NK-92 treated with Interleukin-12 subunit alpha and Interleukin-12 subunit beta, amount 100 ng/mL, for 24 hours (cell line): ENCODE data around the gene CAST.

ENCODE experiments used
- DNase-seq: peaks from one replicate; lab custom pipeline; 2025; lab: John Stamatoyannopoulos, UW

The CAST gene

DNA sequence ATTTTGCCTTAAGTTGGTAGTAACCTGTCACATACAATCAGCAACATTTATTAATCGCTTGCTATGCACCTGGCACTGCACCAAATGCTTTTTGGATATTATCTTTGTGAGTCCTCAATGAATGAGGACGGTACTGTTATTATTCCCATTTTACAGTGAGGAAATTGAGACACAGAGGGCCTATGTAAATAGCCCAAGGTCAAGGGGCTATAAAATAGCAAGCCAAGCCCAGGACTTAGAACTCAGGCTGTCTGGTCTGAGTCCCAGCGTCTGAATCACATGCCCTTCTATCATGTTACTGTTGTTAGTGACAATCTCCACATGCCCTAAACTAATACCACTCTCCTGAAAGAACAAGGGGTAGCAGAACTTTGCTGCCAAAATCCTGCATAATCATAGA, 85.5 kb downstream of the CAST start:
- no peak for DNase-seq

DNA sequence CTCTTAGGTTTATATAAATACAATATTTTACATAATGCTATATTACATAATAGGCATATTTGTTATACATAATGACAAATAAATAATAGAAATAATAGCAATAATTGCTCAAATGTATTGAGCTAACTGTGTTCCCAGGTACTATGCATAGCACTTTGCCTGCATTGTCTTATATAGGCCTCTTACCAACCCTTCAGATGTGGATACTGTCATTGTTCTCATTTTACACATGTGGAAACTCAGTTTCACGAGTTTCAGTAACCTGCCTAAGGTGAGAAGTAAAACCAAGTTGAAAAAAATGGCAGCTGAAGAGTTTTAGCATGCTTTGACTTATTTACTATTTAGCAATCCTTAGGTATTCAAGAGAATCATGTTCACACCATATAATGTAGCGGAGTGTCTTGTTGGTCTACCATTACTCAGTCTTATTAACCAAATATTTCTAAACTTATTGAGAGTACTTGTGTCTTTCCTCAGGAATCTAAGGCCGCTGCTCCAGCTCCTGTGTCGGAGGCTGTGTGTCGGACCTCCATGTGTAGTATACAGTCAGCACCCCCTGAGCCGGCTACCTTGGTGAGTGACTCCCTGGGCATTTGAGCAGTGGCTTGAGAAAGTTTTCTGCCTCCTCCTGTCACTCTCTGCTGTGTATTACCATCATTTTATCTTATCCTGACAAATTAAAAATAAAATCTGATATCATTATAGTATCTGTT, 88.1 kb downstream of the CAST start:
- no peak for DNase-seq

DNA sequence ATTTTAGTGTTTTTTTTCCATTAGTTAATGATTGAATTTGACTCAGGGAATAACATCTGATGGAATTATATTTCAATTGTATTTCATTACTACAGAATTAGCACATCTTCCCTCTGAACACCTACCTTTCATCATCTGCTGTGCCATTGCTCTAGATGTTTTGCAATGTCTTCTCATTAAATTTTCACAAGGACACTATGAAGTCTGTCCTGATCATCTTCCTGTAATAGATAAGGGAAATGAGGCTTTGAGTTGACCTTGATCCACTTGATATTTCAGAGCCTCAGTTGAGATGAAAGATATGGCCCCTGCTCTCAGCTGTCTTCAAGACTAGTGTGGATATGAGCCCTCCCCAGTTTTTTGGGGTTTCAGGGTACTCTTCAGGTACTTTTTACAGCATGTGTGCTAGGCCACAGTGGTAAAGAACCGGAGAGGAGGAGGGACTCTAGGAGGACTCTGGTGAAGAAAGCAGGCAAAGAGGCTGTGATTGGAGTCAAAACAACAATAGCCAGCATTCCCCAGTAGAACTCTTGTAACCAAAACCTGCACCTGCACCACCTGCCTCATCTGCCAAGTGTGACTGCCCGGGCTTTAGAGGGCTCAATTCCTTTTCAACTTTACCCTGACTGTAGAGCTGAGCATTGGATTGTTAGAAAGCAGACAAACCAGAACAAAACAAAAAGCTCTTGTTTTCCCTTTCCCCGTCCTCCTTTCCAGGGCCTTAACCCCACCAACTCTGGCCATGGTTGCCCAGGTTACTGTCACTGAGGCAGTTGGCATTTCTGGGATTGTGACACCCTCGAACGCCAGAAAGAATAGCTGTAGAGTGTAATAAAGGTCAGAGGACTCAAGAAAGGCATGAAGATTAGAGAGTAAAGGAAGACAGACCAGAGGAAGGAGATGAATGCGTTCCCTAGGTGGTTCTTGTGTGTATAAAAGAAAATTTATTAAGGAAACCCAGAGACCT, 89.3 kb downstream of the CAST start:
- DNase-seq, result no peak

DNA sequence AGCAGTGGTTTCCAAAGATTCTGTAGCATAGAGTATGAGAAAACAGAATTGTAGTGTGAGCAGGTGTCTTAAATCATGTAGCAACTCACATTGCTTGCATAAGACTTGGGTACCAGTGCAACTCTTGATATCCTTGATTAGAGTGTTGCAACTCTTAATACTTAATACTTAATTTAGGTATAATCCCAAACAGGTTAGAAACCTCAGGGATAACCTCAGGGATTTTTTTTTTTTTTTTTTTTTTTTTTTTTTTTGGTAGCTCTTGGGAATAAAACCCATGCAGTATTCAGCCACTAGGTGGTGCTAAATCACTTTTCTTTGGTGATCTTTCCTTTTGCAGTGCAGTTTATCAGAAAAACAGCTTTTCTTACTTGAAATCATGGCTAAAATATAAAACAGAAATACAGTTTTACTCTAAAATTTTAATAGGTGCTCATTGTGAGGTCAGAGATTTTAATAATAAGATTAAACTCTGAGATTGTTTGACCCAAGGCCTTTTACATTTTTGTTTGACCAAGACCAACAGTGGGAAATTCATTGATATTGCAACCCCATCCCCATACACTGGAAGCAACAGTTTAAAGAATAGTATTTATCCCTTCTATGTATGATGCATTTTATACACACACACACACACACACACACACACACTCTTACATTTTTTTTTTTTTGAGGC, 90.3 kb downstream of the CAST start:
- DNase-seq, result no peak

DNA sequence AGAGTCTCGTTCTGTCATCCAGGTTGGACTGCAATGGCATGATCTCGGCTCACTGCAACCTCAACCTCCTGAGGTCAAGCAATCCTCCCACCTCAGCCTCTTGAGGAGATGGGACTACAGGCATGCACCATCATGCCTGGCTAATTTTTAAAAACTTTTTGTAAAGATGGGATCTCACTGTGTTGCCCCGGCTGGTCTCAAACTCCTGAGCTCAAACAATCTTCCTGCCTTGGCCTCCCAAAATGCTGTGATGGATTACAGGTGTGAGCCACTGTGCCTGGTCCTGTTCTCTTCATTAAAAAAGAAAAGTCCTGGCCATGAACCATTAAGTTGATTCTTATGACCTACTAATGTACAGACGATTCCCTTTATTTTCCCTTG, 90.8 kb downstream of the CAST start:
- no peak for DNase-seq

DNA sequence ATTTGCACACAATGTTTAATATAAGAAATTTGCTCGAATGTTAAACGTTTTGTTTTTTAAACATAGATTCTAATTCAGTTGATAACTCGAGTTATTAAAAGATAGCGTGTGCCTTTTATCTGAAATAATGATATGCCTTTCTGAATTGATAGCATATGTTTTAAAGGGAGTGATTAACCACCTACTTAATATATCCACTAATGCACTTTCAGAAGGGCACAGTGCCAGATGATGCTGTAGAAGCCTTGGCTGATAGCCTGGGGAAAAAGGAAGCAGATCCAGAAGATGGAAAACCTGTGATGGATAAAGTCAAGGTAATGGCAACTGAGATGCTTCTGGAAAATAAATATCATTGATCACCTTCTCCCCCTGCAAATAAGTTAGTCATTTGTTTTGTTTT, 91.7 kb downstream of the CAST start:
- no peak for DNase-seq

DNA sequence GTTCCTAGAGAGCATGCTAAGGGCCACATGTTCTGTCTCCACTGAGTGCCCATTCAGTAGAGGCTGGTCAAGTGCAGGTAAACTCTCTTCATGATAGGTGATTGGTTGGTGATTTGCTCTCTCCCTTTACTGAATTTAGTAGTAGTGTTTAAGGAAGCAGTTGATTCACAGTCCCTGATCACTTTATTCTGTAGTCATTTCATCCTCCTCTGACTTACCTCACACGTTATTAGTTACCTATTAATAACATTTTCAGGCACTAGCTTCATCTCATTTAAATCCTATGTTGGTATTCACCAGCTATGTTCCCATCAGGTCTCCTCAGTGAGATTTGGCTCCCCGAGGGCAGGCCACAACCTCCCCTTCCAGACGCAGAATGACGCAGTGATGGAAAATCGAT, 93.7 kb downstream of the CAST start:
- no peak for DNase-seq

DNA sequence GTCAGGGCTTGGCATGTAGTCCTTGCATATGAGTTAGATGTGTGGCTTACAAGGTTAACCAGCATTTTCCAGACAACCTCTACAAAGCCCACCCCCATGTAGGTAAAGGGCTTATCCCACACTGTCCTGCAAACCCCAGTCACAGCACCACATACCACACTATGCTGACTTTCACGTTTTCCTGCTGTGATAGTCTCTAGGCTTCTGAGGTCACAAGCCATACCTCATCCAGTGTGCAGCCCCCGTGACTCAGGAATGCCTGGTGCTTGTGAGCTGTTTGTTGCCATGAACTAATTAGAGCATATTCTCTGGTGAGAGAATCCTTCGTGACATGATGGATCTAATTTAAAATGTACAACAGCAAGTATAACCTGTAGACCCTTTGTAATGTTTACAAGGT, 94.8 kb downstream of the CAST start:
- no peak for DNase-seq

DNA sequence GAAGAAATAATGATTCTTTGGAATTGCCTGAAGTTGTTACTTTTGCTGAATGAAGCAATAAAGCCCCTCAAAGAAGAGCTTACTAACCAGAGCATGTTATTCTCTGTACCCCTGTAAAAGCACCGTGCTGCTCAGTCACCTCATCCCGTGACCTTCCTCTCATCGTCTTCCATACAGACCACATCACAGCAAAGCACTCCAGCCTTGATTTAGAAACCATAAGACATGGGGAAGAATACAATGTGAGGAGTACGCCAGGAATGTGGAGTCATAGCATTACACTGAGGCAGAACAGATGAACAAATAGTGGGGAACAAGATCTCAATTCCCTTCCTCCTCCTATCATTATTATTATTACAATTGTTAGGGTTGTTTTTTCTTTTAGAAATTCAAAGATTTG, 96.4 kb downstream of the CAST start:
- no peak for DNase-seq

DNA sequence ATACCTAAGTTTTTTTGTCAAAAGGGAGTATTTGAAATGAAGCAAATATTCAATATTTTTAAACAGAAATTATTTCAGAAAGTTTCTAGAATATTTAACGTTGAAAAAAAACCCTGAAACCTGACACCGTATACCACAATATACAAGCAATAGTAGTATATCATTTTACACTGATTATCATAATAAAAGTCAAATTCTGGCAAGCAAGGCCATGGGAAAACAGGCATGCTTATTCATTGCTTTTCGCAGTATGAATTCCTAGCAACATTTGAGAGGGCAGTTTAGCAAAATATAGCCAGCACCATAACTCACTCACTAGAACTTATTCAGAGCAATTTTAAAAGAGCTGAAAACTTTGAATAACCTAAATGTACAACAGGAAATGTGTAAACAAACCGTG, 99.4 kb downstream of the CAST start:
- no peak for DNase-seq

DNA sequence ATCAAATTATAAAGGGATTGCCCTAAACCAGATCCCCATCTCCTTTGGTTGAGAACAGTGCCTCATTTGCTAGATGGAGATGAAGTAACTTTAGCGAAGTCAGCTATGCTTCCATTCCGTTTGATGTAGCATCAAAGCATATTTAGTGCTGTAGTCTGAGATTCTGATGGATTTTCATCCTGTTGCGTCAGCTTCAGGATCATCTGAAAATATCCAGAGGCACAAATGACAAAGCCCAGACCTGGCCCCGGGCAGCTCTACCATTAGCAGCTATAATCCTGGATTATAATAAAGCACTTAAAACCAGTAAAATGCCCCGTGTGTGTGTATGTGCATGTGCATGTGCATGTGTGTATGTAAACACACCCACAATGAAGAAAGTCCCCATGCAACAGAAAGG, 100.8 kb downstream of the CAST start:
- no peak for DNase-seq

DNA sequence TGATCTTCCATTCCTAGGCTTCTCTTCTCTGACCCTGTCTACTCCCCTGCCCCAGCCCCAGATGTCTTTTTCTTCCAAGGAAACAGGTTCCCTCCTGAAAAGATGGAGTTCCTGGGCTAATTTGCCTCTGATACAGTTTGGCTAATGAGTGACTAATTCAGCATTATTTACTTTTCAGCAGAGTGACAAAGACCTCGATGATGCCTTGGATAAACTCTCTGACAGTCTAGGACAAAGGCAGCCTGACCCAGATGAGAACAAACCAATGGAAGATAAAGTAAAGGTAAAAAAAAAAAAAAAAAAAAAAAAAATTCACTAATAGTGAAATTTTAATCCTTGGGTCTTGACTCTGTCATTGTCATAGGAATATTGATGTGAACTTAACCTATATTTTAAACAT, 102.9 kb downstream of the CAST start:
- DNase-seq, result no peak

DNA sequence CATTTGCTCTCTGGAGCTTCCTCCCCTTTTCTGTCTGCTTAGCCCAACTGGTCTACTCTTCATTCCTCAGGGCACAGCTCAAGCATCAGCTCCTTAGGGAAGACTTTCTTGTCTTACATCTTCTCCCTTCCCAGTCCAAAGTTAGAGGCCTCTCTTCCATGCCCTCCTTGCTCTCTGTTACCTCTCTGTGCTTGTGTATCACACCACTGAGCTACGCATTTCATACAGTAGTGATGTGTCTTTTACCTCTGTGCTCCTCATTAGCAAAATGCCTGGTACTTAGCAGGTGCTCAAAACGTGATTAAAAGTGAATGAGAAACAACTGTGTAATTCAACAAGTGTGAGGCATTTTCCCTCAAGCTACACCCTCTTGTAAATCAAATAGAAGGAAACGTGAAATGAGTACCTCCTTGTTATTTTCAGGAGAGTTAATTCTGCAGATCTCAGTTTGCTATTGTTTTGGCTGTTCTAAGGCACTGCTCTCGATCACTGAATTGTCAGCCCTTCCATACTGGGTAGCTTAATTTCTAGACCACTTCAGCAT, 106.6 kb downstream of the CAST start:
- no peak for DNase-seq

DNA sequence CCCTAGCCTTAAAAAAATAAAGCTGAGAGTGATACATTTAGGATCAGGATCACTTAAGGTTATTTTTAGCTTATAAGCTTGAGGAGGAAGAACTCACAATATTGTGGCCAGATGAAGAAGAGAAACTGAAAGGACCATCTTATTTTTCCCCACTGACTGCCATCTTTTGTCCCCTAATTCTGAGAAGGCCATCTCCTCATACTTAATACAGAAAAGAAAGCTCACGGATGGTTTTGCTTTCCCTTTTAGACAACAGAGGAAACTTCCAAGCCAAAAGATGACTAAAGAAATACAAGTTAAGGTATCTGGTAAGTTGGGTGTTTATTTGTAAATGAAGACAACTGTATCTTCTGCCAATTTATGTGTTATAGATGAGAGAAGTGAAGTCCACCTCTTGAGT, 109.2 kb downstream of the CAST start:
- DNase-seq, result no peak

DNA sequence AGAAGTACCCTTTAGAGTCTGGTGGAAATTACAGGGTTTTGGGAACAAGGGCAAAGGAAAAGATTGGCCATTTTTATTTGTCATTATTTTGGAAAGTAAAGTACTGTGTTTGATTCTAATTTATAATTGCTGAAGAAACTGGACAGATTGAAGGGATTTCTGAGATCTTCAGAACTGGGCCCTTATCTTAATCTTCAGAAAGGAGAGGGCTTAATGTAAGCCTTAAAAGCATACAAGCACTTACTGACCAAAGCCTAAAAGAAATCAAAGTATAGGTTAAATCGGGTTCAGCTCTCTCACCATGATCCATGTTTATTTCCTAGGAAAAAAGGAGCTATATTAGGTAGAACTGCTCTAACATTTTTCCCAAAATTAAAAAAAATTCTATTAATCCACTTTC, 109.9 kb downstream of the CAST start:
- DNase-seq, result no peak

DNA sequence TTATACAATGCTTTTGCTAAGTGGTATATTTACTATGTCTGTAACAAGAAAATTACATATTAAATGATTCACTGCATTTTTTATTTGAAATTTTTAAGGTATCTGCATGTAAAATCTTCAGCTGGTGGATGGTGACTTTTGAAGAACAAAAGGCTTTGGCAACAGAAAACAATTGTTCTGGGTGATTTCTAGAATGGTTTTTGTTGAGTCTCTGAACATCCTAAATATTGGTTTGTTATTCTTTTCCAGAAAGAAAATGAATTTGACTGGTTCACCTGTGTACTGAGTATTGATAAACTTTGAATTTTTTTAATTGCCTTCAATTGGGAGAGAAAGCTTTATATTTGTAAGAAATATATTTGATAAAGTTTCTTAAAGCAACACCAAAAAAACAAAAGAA, 110.4 kb downstream of the CAST start:
- DNase-seq, result no peak

DNA sequence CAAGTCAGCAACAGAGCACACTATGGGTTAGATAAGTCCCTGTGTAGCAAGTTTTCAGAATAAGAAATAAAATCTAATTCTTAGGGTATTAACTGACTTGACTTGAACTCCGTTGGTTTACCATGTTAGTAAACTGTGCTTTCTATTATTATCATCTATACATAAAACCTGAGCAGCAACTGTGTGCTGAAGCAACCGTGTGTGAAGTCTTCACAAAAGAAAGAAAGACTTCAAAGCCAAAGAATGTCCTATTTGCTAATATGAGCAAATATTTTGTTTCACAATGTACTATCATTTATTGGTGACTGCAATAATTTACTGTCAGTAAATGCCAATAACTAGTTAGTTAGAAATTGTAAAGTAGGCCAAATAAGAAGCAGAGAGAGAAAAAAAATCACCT, 112.9 kb downstream of the CAST start:
- no peak for DNase-seq

DNA sequence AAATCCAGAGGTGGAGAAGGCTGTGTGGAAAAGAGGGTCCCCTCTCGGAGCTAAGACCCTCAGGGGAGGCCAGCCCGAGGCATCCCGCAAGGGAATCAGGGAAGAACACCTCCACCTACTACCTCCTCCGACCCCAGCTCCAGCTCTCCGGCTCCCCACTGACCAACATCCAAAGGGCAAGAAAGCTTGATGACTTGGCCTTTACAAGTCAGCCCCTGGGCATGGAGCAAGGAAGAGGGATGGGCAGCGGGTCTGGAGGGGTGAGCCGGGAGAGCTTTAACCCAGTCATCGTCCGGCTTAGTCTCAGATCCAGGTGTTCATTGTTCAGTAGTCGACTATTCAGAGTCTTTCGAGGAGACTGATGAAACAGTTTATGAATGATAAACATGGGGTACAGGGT, 113.5 kb downstream of the CAST start:
- DNase-seq, result no peak

DNA sequence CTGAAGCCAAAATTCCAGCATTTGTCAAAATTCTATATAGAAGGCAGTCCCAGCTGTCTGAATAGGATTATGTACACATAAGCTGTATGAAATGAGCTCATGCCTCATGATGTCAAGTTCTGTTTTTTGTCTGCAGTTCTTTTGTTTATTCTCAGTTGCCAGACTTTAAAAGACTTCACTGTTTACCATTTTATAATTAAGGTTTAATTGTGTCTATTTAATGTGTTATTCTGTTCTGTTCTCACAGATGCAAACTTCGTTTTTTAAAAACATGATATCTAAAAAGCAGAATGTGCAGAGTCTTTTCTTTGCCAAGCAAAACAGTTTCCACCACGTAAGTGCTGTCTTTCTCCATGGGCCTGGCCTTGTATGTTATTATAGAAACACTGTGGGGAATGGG, 114.4 kb downstream of the CAST start:
- no peak for DNase-seq

DNA sequence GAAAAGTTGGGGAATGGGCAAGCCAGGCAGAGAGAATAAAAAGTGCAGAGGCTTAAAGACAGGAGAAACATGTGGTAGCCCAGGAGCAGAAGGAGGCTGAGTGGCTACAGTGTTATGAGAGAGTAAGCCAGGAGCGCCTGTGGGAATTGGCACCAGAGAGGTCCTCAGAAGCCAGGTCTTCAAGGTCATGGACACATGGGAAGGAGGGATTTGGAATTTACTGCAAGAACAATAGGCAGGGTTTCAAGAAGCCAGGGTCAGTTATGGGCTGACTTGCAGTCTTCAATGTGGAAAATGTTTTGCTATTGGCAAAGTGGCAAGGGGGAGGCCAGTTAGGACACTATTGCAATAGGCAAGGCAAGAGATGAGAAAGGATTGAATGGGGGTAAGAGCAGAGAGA, 116.2 kb downstream of the CAST start:
- no peak for DNase-seq

DNA sequence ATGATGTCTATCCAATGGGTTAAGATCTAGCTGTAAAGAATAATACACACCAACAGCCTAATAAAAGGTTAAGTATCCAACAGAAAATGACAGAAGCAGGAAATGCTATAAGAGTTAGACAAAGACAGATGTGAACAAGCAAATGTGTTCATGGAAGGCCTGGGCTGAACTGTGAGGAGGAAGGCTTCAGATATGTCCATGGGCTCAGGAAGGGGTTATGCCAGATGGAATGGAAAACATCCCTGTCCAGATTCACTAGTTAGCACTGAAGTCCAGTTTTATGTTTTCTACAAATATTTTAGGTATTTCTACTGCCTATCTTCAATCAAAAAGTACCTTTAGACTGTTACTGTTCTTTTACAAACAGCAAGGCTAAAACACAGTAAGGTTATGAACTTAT, 118.5 kb downstream of the CAST start:
- no peak for DNase-seq

DNA sequence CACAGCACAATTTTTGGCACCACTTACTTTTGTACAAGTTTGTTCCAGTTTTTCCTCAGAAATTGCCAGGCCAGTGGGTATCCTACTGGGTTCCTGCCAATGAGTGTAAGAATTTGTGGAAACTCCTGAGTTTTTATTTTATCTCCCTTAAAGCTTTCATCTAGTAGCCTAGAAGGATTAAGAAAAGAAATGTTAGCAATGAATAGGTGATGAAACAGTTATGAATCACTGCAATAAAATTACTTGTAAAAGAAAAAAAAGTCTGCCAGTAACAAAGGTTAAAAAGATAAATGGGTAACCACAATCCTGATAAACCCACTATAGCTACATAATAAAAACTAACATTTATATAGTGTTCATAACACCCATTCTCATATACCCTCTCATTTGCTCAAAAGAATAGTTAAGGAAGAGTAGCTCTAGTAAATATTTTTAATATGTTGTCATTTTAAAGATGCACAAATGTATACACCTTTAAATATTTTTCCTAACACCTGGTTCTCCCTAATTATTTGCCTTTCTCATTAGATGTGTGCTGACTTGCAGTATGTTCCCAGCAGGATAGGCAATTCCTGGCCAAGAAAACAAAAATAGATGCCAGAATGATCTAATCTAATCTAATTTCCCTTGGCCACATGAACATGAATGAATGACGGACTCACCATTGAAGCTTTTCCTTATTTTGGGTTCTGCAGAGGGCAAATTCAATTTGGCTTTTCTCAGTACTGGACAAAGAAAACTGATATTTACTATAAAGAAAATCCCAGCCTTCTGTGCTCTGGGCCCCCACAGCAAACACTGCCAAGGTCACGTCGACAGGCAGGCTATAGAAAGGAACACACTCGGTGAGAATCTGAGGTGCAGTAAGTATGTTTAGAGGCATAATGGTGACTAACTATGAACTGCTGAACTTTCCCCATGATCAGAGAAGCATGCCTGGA, 119.1 kb downstream of the CAST start:
- no peak for DNase-seq
